Testis (tissue), 3 donors: Measurements from ENCODE around the gene ICA1. TPM values are rescaled to one million over a fixed set of nuclear protein-coding genes. Genes with fewer than 3 reads are reported as not detected.
"Not testable (repeated sequence)": the region's sequence is repeated elsewhere in the genome, so short reads cannot be mapped to it uniquely, and the experiment has no call there.

ENCODE experiments used
- DNase-seq: peaks from one replicate; pipeline ENCODE4 v3.0.0-alpha.2; 2019
- H3K27ac ChIP-seq, 2 donors: fragments of 200-600 bp; sonication (generic); one replicate each; pipeline ENCODE4 v1.5.1; 2019
- H3K27me3 ChIP-seq: fragments of 200-600 bp; sonication (generic); one replicate; pipeline ENCODE4 v1.5.1; 2019
- H3K36me3 ChIP-seq: fragments of 200-600 bp; sonication (generic); one replicate; pipeline ENCODE4 v1.5.1; 2017; ENCODE audit warnings: low read depth; ENCODE audit errors: missing control alignments
- H3K4me1 ChIP-seq: fragments of 200-600 bp; sonication (generic); one replicate; pipeline ENCODE4 v1.5.1; 2019
- H3K4me3 ChIP-seq, 2 donors: fragments of 200-600 bp; sonication (generic); one replicate each; pipeline ENCODE4 v1.5.1; 2017 to 2019
- H3K9me3 ChIP-seq: fragments of 200-600 bp; sonication (generic); one replicate; pipeline ENCODE4 v1.5.1; 2017
- POLR2A ChIP-seq: fragments of 450-650 bp; IDR thresholded peaks from one replicate; pipeline ENCODE4 v1.6.1; 2017; ENCODE audit warnings: antibody characterized with exemption, mild to moderate bottlenecking, moderate library complexity
- WGBS, 2 donors: methylation state at CpG; one replicate each; pipeline ENCODE4 v1.1.5; 2018; 5-methylcytosine and 5-hydroxymethylcytosine counted together
- intact Hi-C: fragments of 100-400 bp; cut with DNase I; formaldehyde crosslinking; loops from one replicate; pipeline ENCODE4 v1.15.1; 2023; ENCODE audit warnings: low total_unique reads
- polyA plus RNA-seq: library from polyadenylated mRNA; stranded (reverse); fragments of 350-450 nt; fragmentation: Illumina TruSeq; extraction: RNeasy Lipid Tissue Mini Kit (QIAGEN cat#74804); gene quantifications from one replicate; pipeline ENCODE4 v1.2.3, GENCODE V29; 2014; ENCODE audit warnings: low read depth, low replicate concordance; ENCODE audit not compliant: insufficient read depth
- total RNA-seq, 2 donors: library from RNA; depleted of rRNA; stranded (reverse); fragments of >200 nt; gene quantifications; one replicate each; pipeline ENCODE4 v1.2.3, GENCODE V29; 2016
- TF ChIP-seq, protein P1 (sequence below), 3 experiments: fragments of 450-650 bp in 2 of 3; fragments of 200-600 bp in 1 of 3; sonication (generic) in 1 of 3; IDR thresholded peaks; one replicate each; pipeline ENCODE4 v1.5.1; 2016 to 2019; ENCODE audit warnings: antibody characterized with exemption in 3 of 3, mild to moderate bottlenecking in 2 of 3, moderate library complexity in 1 of 3

The ICA1 gene
- total and polyA plus RNA-seq, 3 donors from 2014 or later = 33.6 to 90.3 (median 76.1) TPM

- H3K4me3 ChIP-seq = no peak overlapping the region
- H3K9me3 ChIP-seq = no peaks in the 10 kb centered on the region
- H3K36me3 ChIP-seq = no peaks in the 10 kb centered on the region
- no peak for DNase-seq
- intact Hi-C loops = no loop called here
- H3K4me1 ChIP-seq = no peaks in the 10 kb centered on the region
- no peak overlapping the region for H3K27ac ChIP-seq
- WGBS, 2 donors = 73 to 79% methylated on average over 11 of the region's 11 CpGs
- no peaks in the 10 kb centered on the region for H3K27me3 ChIP-seq
- no peak for TF ChIP-seq POLR2A
- TF ChIP-seq, protein P1, sequence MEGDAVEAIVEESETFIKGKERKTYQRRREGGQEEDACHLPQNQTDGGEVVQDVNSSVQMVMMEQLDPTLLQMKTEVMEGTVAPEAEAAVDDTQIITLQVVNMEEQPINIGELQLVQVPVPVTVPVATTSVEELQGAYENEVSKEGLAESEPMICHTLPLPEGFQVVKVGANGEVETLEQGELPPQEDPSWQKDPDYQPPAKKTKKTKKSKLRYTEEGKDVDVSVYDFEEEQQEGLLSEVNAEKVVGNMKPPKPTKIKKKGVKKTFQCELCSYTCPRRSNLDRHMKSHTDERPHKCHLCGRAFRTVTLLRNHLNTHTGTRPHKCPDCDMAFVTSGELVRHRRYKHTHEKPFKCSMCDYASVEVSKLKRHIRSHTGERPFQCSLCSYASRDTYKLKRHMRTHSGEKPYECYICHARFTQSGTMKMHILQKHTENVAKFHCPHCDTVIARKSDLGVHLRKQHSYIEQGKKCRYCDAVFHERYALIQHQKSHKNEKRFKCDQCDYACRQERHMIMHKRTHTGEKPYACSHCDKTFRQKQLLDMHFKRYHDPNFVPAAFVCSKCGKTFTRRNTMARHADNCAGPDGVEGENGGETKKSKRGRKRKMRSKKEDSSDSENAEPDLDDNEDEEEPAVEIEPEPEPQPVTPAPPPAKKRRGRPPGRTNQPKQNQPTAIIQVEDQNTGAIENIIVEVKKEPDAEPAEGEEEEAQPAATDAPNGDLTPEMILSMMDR (IDR thresholded peaks at IDR 0.05) = no peak
Observed at GRCh38 chr7:8111282-8111960, 150.5 kb downstream of the ICA1 start.

GRCh38 chr7:8109196-8110022 is 152.6 kb downstream of the ICA1 start:
- H3K4me1 ChIP-seq = no peaks in the 10 kb centered on the region
- no peak for TF ChIP-seq POLR2A
- TF ChIP-seq, protein P1 (IDR thresholded peaks at IDR 0.05) = no peak
- H3K9me3 ChIP-seq = no peaks in the 10 kb centered on the region
- intact Hi-C loops = no loop called here
- DNase-seq = no peak
- no peaks in the 10 kb centered on the region for H3K36me3 ChIP-seq
- no peak overlapping the region for H3K4me3 ChIP-seq
- H3K27ac ChIP-seq = no peak overlapping the region
- no peaks in the 10 kb centered on the region for H3K27me3 ChIP-seq
- WGBS, 2 donors = 85 to 87% methylated on average over 4 of the region's 4 CpGs

- no peak for DNase-seq
- Histone ChIP-seq H3K4me1 (no peaks in the 10 kb centered on the region), H3K36me3 (no peaks in the 10 kb centered on the region), H3K4me3 (no peak overlapping the region), H3K27me3 (no peaks in the 10 kb centered on the region), H3K9me3 (no peaks in the 10 kb centered on the region), H3K27ac (no peak overlapping the region)
- TF ChIP-seq POLR2A = no peak
- TF ChIP-seq, protein P1 (IDR thresholded peaks at IDR 0.05) = no peak
- intact Hi-C loops = no loop called here
- WGBS, 2 donors = 66 to 67% methylated on average over 4 of the region's 4 CpGs
Observed at GRCh38 chr7:8105449-8106095, 156.4 kb downstream of the ICA1 start.

GRCh38 chr7:8103282-8103681 is 158.7 kb downstream of the ICA1 start:
- TF ChIP-seq, protein P1 (IDR thresholded peaks at IDR 0.05) = no peak
- no peak for TF ChIP-seq POLR2A
- WGBS, 2 donors = 83 to 87% methylated on average over 9 of the region's 9 CpGs

GRCh38 chr7:8101292-8101691 is 160.7 kb downstream of the ICA1 start:
- H3K9me3 ChIP-seq, H3K4me1 ChIP-seq, H3K27me3 ChIP-seq, intact Hi-C loops, DNase-seq, H3K4me3 ChIP-seq, H3K36me3 ChIP-seq, H3K27ac ChIP-seq: not testable (repeated sequence)
- WGBS, 2 donors = 82 to 88% methylated on average over 4 of the region's 4 CpGs

More at GRCh38 chr7:8103282-8103681, 158.7 kb downstream of the ICA1 start:
- Histone ChIP-seq H3K27me3 (no peaks in the 10 kb centered on the region), H3K4me1 (no peaks in the 10 kb centered on the region), H3K4me3 (no peak overlapping the region), H3K9me3 (no peaks in the 10 kb centered on the region), H3K36me3 (no peaks in the 10 kb centered on the region), H3K27ac (no peak overlapping the region)
- intact Hi-C loops = no loop called here
- no peak for DNase-seq
